ENCODE measurements around the gene KDM5A.
A peak's percentile ranks its signal among the peaks of the same experiment; 100 is the strongest.
"Not testable (repeated sequence)": the region's sequence is repeated elsewhere in the genome, so short reads cannot be mapped to it uniquely, and the experiment has no call there.

KDM5A gene

DNA sequence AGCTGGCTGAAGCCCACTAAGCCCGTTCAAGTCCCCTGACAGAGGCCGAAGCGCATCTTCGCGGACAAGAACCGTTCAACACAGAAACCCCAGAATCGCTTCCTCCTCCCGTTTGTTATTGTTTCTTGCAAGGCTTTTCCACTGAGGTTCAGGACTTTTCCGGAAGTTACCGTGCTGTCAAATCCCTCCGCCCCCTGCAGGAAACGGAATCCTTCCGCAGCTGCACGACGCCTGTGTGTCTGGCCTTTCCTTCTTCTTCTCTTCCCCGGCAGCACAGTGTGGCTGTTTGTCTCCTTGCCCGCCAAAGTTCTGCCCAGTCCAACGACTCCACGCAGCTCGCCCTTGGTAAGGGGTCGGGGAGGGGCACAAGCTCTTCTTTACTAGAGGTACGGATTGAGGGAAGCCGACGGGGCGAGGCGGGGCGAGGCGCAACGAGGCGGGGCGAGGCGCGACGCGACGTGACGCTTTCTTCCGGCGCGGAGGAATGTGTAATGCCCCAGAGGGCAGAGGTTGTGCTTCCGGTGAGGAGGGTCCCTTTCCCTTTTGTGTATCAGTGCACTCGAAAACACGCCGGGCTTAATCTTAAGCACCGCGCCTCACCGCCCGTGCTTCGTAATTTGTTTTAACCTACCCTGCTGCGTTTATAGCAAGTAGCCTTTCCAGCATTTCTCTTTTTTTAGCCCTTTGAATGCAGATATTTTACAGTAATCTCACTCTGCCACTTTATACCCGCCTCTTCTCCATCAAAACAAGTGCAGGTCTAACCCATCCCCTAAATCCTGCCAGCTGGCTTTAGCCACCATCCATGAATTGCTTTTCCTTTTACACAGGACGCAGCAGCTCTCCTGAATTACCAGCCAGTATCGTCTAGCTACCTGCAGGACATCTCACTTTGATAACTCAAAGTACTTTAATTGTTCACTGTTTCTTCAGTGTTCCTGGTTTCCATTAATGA, at the start of gene KDM5A:
KDM5A (minus strand) TSS at position 179 of the 955 bp plus-strand sequence. CDS start 229 bp downstream, outside the sequence.
- peak; percentile 97 for DNase-seq

DNA sequence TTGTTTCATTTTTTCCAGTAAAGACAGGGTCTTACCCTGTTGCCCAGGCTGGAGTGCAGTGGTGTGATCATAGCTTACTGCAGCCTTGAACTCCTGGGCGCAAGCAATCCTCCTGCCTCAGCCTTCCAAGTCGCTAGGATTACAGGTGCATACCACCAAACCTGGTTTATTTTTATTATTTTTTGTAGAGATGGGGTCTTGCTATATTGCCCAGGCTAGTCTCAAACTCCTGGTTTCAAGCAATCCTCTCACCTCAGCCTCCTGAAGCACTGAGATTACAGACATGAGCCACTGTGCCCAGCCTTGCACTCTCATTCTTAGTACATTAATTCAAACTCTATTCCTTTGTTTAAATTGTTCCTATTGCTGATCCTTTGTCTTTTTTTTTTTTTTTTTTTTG, 46.6 kb upstream of the KDM5A start:
- DNase-seq = not testable (repeated sequence)

DNA sequence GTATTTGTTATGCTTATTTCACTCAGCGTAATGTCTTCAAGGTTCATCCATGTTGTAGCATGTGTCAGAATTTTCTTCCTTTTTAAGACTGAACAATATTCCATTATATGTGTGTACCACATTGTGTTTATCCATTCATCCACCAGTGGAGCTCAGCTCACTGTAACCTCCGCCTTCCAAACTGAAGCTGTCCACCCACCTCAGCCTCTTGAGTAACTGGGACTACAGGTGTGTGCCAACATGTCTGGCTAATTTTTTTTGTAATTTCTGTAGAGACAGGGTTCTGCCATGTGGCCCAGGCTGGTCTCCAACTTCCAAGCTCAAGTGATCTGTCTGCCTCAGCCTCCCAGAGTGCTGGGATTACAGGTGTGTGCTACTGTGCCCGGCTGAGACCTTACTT, 33.4 kb upstream of the KDM5A start:
- DNase-seq = no peak

DNA sequence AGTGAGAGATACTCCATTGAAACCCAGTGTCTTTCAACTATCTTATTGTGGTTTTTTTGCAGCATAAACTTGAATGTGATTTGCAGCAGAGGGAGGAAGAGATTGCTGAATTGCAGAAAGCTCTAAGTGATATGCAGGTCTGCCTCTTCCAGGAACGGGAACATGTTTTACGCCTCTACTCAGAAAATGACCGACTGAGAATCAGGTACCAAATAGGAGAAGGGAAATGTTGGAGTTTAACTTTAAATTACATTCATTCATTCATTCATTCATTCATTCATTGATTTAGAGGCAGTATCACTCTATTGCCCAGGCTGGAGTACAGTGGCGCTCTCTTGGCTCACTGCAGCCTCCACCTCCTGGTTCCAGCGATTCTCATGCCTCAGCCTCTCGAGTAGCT, 29.3 kb upstream of the KDM5A start:
- DNase-seq = no peak

DNA sequence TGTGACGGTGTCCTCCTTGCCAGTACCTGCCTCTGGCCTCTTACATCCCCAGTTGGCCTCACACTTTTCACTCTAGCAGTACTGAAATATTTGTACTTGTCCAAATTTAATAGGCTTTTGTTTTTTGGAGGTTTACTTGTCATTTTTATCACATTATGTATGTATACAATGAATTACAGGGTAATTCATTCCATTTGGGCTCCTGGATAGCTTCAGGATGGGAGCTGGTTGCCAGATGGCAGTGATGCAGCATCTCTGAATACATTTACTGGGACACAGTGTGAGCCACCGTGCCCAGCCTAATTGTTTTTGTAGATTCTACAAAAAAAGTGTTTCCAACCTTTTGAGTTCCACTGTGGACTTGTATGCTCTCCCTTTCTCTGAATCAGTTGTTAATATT, 25.7 kb upstream of the KDM5A start:
- DNase-seq = no peak

DNA sequence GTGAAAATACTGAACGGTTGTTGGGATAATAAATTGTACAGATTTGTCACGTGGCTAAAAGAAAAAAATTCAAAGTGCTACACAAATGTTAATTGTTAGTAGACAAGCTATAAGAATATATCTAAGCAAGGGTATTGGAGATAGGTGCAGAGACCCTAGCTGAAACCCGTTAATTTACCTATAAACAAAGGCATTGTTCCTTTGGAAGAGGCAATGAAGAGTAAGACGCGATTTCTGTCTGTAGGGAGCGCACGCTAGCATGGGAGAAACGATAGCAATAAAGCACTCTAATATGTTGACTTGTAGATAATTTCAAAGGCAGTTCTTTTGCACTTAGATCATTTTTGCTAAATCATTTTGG, 12.9 kb upstream of the KDM5A start:
- DNase-seq = no peak

DNA sequence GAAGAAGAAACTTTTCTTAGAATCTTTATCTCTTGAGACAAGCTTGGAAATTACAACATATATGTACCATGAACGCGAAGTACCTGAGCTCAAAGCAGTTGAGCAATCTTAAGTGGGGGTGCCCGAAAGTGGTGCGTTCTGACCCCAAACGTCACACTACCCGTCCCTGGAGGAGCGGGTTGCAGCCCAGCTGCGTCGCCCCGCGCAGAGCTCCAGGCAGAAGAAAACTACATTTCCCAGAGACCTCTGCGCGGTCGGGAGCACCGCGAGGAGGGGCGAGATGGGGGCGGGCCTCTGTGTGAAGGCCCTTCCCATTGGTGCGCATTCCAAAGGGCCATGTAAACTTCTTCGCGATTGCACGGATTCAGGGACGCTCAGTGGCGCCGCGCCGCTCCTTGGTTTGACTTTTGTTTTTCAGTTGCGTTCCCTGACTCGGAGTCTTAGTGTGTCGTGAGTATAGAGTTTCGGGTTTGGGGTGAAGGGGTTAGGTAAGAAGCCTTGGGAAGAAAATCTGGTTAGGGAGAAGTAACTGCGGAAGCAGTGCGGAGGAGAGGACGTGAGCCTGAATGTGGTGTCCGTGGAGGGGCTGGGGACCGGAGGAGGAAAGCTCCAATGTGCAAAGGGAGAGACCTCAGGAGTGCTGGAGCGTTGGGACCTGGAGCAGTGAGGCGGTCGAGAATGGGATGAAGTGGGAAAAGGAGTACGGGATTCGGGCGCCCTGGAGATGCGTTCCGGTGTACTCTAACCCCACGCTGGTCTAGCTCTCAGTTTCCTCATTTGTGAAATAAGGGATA, 12.3 kb upstream of the KDM5A start, which contains the start of gene CCDC77:
CCDC77 (plus strand) TSS at position 410 of the 794 bp plus-strand sequence. CDS start 7,740 bp downstream, outside the sequence.
- DNase-seq = peak; percentile 98

DNA sequence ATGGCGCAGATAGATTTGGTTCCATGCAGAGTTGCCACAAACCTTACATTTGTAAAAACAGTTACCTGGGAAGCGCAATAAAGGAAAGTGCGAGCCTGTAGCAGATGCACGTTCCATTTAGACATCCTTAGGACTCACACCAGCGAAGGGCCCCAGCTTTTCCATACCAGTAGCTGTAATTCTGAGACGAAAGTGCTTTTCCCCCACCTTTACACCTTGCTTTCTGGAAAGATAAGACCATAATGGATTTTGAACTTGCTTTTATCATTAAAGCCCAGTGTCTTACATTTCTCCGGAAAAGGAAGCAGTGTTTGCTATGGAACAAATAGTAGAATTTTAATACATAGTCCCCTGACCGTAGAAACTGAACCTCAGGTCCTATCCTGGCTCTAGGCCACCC, 11.7 kb upstream of the KDM5A start:
- no peak for DNase-seq

DNA sequence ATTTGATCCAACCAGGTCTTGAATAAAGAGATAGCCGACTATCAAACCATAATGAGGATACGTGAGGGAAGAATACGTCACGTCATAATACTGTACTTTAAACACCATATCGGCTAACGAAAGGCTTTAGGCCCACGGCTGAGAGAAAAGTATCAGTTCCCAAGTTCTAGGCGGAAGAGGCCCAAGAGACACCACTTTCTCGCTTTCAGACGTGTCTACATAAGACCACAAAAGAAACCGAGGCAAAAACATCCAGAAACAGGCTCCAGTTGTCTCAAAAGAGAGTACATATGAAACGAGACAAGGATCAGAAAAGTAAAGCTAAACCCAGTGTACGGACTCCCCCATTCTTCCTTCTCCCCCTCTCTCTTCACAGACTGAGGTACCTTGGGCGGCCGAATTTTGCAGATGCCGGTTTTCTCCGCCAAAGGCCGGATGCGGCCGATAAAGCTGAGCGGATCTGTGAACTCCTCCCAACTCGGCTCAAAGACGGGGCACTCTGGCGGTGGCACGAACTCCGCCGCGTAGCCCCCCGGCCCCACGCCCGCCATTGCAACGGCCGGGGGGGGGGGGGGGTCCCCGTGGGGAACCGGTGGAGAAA, 479 bp downstream of the KDM5A start:
- no peak for DNase-seq

DNA sequence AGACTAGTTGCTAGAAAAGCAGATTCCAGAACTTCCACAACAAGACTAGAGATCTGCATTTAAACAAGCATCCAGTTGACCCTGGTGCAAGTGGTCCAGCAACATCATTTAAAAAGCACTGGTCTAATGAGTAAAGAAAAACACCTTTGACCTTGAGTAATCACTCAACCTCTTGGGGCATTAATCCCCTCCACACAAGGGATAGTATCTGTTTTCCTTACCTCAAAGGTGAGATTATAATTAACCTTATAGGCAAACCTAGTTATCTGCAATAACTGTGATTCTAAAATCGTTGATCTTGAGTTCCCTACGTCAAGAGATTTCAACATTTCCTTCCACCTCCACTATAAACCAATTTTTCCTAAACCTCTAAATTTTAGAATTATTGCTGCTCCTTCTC, 1.1 kb downstream of the KDM5A start:
- no peak for DNase-seq

DNA sequence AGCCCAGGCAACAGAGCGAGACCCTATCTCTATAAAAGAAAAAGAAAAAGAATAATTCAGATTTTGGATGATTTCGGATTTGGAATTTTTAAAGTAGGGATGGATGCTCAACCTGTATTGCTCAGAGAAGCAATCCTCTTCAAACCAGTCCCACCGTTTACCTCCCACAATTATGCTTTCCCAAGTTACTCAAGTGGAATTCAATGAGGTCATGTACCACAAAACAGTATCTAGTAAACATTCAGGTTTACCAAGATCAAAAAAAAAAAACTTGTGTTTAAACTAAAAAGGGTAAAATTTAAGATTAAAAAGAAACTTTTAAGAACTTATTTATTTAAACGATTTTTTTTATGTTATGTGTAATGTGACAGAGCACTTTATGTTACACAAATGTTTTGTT, 2.5 kb downstream of the KDM5A start:
- DNase-seq = no peak

DNA sequence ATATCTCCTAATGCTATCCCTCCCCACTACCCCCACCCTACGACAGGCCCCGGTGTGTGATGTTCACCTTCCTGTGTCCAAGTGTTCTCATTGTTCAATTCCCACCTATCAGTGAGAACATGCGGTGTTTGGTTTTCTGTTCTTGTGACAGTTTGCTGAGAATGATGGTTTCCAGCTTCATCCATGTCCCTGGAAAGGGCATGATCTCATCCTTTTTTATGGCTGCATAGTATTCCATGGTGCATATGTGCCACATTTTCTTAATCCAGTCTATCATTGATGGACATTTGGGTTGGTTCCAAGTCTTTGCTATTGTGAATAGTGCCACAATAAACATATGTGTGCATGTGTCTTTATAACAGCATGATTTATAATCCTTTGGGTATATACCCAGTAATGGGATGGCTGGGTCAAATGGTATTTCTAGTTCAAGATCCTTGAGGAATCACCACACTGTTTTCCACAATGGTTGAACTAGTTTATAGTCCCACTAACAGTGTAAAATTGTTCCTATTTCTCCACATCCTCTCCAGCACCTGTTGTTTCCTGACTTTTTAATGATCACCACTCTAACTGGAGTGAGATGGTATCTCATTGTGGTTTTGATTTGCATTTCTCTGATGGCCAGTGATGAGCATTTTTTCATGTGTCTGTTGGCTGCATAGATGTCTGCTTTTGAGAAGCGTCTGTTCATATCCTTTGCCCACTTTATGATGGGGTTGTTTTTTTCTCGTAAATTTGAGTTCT, 18.2 kb downstream of the KDM5A start:
- DNase-seq = not testable (repeated sequence)

DNA sequence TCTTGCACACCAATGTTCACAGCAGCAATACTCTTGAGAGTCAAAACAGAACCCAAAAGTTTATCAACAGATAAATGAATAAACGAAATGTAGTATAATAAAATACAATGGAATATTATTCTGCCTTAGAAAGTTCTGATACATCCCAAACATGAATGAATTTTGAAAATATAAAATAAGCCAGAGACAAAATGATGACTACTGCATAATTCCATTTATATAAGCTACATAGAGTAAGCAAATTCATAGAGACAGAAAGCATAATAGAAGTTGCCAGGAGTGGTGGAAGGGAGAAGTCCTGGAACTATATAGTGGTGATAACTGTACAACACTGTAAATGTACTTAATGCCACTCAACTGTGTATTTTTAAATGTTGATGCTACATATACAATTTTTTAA, 21.1 kb downstream of the KDM5A start:
- DNase-seq = no peak

DNA sequence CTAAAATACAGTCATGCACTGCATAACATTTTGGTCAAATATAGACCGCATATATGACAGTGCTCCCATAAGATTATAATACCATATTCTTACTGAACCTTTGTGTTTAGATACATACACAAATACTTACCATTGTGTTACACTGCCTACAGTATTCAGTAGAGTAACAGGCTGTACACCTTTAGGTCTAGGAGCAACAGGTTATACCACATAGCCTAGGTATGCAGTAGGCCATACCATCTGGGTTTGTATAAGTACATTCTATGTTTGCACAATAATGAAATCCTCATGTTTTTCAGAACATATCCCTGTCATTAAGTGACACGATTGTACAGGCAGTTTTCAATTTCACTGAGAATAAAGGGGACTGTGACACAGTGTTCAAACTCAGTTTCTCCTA, 22.3 kb downstream of the KDM5A start:
- DNase-seq = no peak

DNA sequence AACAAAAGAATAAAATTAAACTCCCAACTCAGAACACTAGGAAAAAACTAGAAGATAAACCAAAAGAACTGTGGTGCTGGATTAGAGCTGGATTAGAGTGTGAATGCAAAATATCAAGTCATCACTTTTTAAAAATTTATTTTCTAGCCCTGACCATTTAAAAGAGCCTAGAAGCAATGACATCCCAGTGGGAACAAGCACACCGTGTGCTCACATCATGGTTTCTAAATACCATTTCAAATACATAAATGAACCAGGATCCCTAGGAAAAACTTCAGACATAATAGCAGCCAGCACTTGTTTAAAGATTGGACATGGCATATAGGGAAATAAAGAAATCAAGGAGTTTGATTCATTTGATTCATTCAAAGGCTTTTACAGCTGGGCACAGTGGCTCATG, 30.0 kb downstream of the KDM5A start:
- DNase-seq = no peak

DNA sequence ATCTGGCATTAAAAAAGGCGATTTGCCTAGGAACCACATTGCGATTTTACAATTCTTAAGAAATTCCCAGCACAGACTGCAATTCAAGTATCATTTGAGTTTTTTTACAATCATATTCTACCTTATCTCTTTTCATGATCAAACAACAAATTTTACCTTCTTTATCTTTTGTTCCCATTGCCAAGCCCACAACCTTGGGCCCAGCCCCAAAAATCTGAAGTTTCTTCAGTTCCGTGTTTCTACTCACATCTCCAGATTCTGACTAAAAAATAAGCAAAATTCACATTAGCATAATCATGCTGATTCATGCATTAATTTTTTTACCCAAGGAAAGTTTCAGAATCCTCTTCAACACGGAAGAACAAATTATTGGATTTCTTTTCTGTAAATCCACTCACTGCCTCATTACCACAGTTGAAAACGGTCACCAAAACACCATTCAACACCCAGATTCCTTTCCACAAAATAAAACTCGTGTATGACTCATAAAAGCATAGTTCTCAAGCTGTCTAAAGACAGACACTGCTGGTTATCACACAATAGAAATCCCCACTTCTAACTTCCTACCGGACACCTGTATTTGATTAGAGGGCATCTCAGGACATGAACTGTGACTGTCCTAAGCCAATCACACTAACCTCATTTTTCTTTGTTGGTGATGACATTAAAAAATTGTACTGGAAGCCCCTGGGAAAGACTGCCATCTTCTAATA, 32.7 kb downstream of the KDM5A start:
- DNase-seq = no peak

DNA sequence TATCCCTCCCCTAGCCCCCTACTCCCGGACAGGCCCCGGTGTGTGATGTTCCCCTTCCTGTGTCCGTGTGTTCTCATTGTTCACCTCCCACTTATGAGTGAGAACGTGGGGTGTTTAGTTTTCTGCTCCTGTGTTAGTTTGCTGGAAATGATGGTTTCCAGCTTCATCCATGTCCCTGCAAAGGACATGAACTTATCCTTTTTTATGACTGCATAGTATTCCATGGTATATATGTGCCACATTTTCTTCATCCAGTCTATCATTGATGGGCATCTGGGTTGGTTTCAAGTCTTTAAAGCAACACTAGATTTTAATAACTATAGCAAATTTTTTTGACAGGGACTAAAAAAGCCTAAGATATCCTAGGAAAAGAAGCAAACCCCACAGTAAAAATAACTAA, 37.9 kb downstream of the KDM5A start:
- DNase-seq = not testable (repeated sequence)

DNA sequence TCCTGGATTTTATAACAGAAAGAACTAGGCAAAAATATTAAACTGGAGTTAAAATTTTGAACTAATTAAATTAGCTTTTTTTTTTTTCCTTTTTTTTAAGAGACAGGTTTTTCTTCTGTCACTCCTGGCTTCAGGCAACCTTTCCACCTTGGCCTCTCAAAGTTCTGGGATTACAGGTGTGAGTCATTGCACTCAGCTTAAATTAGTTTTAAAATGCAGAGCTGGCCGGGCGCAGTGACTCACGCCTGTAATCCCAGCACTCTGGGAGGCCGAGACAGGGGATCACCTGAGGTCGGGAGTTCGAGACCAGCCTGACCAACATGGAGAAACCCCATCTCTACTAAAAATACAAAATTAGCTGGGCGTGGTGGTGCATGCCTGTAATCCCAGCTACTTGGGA, 39.5 kb downstream of the KDM5A start:
- DNase-seq = not testable (repeated sequence)

DNA sequence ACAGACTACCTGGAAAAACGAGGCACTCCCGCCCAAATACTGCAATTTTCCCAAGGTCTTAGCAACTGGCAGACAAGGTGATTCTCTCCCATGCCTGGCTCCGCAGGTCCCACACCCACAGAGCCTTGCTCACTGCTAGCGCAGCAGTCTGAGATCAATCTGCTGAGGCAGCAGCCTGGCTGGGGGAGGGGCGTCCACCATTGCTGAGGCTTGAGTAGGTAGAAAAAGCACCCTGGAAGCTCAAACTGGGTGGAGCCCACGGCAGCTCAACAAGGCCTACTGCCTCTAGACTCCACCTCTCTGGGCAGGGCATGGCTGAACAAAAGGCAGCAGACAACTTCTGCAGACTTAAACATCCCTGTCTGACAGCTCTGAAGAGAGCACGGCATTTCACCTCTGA, 46.1 kb downstream of the KDM5A start:
- DNase-seq = not testable (repeated sequence)

DNA sequence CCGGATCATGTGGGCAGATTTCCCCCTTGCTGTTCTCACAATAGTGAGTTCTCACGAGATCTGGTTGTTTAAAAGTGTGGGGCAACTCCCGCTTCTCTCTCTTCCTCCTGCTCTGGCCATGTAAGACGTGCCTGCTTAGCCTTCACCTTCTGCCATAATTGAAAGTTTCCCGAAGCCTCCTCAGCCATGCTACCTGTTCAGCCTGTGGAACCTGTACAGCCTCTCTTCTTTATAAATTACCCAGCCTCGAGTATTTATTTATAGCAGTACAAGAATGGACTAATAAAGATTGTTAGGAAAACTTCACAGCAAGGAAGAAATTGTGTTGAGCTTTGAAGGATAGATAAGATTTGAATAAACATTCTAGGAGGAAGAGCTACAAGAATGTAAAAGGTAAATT, 52.1 kb downstream of the KDM5A start:
- DNase-seq = no peak

DNA sequence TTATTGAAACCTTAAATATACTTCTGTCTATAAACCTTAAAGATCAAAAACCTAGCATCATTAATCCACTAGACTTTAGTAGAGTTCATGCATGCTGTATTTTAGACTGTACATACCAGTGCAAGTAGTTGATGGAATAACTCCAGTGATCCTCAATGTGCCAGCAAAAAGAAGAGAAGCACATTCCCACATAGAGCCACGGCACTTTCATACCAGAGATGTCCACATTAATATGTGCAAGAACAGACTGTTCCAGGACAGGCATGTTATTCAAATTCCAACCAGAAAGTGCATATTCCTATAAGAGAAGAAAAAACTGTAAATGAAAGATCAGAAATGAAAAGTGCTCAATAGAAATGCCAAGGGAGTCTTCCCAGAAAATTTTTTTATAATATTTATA, 55.0 kb downstream of the KDM5A start:
- DNase-seq = no peak

DNA sequence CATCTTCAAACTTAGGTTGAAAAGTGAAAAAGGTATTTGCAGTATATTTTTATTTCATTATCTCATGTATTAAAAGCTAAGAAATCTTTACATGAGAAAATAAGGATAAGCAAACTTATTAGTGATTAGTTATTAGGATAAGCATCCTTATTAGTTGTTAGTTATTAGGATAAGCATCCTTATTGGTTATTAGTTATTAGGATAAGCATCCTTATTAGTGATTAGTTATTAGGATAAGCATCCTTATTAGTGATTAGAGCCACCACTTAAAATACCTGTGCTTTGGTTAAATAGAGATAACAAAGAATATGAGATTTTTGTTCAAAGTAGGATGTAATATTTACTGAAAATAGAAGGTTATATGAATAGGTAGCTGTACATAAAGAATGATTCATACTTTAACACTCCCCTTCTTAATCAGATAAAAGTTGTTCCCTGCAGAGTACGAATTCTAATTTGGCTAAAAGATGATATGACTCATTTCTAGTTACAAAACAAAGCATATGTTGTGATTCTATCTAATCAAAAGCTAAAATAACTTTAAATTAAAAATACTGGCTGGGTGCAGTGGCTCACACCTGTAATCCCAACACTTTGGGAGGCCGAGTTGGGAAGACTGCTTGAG, 56.4 kb downstream of the KDM5A start:
- DNase-seq = no peak
